ENCODE results near the gene ZNF821. TPM values are rescaled to one million over a fixed set of nuclear protein-coding genes. Genes with fewer than 3 reads are reported as not detected.

ZNF821 gene
- total and polyA plus RNA-seq, 10 of the 15 experiments (the other 5 are each of a cell fraction or from before 2014, with no cell fraction given): 0.82 to 9.9 (median 6.8) TPM

- POLR2A ChIA-PET: interaction anchor here (0.6 to 2.4 kb wide), 4 partner anchors 11 to 21 kb away, joined by 3 to 8 read pairs (median 4); no protein-coding TSS in a partner anchor
- peaks cover 9% of the 10 kb centered on the region for H4K20me1 ChIP-seq (ENCODE audit: control insufficient read depth, insufficient read depth)
- no peak overlapping the region for H2AFZ ChIP-seq (ENCODE audit: control insufficient read depth, low read depth, low read length)
- FAIRE-seq (no peak), DNase-seq (ENCODE audit: low read depth, low spot score) (no peak), ATAC-seq (no peak)
- peaks cover 91% of the 10 kb centered on the region for H3K79me2 ChIP-seq (ENCODE audit: control insufficient read depth, insufficient read depth, low read length)
- CTCF ChIA-PET: interaction anchor here (0.8 to 5.7 kb wide), 4 partner anchors 15 to 58 kb away, joined by 3 to 31 read pairs (median 4); no protein-coding TSS in a partner anchor
- no peak overlapping the region for H3K4me2 ChIP-seq (ENCODE audit: control insufficient read depth, insufficient read depth)
- SMC1A ChIA-PET (ENCODE audit: uncharacterized antibody, unreplicated experiment): interaction anchor here (0.9 to 1.9 kb wide), 5 partner anchors 9 to 139 kb away, joined by 3 to 9 read pairs (median 3); partner anchors contain the start of genes AP1G1 and ZNF821
- WGBS (ENCODE audit: insufficient coverage, insufficient replicate concordance, low lambda C conversion rate, missing lambda C conversion rate): 93% methylated on average over 2 of the region's 2 CpGs
- no peak overlapping the region for H3K4me3 ChIP-seq
- peaks cover 2 to 4% of the 10 kb centered on the region in 2 experiments for H3K36me3 ChIP-seq (ENCODE audit: control insufficient read depth in 2 of 2, insufficient read depth in 2 of 2, low read length in 1 of 2)
- peaks cover 4% of the 10 kb centered on the region; the same call in 2 of the 3 replicates for H3K9me3 ChIP-seq (replicated peaks; ENCODE audit: control insufficient read depth, insufficient read depth, low read length)
- H3K27me3 ChIP-seq (replicated peaks in 1 of 2; ENCODE audit: control insufficient read depth in 2 of 2, insufficient read depth in 2 of 2, low read length in 1 of 2): no peaks in the 10 kb centered on the region
- RAD21 ChIA-PET (ENCODE audit: unreplicated experiment): interaction anchor here (1.5 to 1.9 kb wide), 2 partner anchors 58 to 96 kb away, joined by 3 to 4 read pairs; no protein-coding TSS in a partner anchor
- no peak overlapping the region for H3K27ac ChIP-seq (ENCODE audit: control insufficient read depth, insufficient read depth)
- TF ChIP-seq ZBED1 (IDR thresholded peaks at IDR 0.05; ENCODE audit: borderline replicate concordance) (no peak), NR2C2 (IDR thresholded peaks at IDR 0.05; ENCODE audit: borderline replicate concordance, control insufficient read depth, insufficient read length, low read depth) (no peak), RAD21 (IDR thresholded peaks at IDR 0.05; ENCODE audit: insufficient read depth, low read depth, low read length) (no peak), SRF (IDR thresholded peaks at IDR 0.05; ENCODE audit: low read depth in 2 of 2, low read length in 2 of 2) (no peak), YBX1 (IDR thresholded peaks at IDR 0.05) (no peak), SMAD5 (IDR thresholded peaks at IDR 0.05; ENCODE audit: low read depth) (no peak), SMAD1 (IDR thresholded peaks at IDR 0.05; ENCODE audit: low read depth, partially characterized antibody) (no peak), POLR2AphosphoS5 (IDR thresholded peaks at IDR 0.05; ENCODE audit: low read length) (no peak), SREBF2 (IDR thresholded peaks at IDR 0.05; ENCODE audit: low read length) (no peak), TAF1 (IDR thresholded peaks at IDR 0.05; ENCODE audit: borderline replicate concordance, low read depth, low read length) (no peak), NBN (IDR thresholded peaks at IDR 0.05) (no peak), STAT3 (IDR thresholded peaks at IDR 0.05; ENCODE audit: low read depth, low read length) (no peak)
- in situ Hi-C loops (cut with MboI): no loop called here
- H3K4me1 ChIP-seq (ENCODE audit: control insufficient read depth, insufficient read depth, low read length): peaks cover 4% of the 10 kb centered on the region; the same call in 1 of the 2 replicates
- intact Hi-C loops (cut with micrococcal nuclease; ENCODE audit: unreplicated experiment): no loop called here
- no peak overlapping the region for H3K9ac ChIP-seq (ENCODE audit: control insufficient read depth, insufficient read depth, low read length)
- no TSS peak for BruUV-seq (replicated peaks)
These were observed 19.6 kb upstream of the ZNF821 start for GRCh38 chr16:71903608-71904007.

Data from GM12878 (cell line).